K562 (cell line): ENCODE measurements around the gene SPRED2.

Experiments
- CHCHD3 ChIP-seq: fragments of 250-450 bp; sonication (Bioruptor Pico); IDR thresholded peaks from 2 replicates; pipeline ENCODE4 v2.1.2; 2022; ENCODE audit warnings: mild to moderate bottlenecking
- FOXJ2 ChIP-seq: fragments of 200-800 bp; sonication (Bioruptor generic); IDR thresholded peaks from 2 replicates; pipeline ENCODE4 v1.6.1; 2016; ENCODE audit warnings: missing genetic modification characterization, missing compliant biosample characterization
- JUNB ChIP-seq: fragments of 450-650 bp; formaldehyde crosslinking; conservative IDR thresholded peaks from 2 replicates; pipeline ENCODE4 v1.4.0; 2020; ENCODE audit warnings: mild to moderate bottlenecking
- KLF10 ChIP-seq: fragments of 250-450 bp; sonication (Bioruptor Pico); IDR thresholded peaks from 2 replicates; pipeline ENCODE4 v1.6.1; 2021; ENCODE audit warnings: matching md5 sums
- SMARCC2 ChIP-seq: fragments of 450-650 bp; IDR thresholded peaks from 2 replicates; pipeline ENCODE4 v1.6.1; 2017; ENCODE audit warnings: antibody characterized with exemption, moderate library complexity, mild to moderate bottlenecking, low read depth
- SOX6 ChIP-seq: fragments of 450-650 bp; IDR thresholded peaks from 2 replicates; pipeline ENCODE4 v1.6.1; 2014; ENCODE audit warnings: mild to moderate bottlenecking
- ZNF592 ChIP-seq: fragments of 450-650 bp; IDR thresholded peaks from 2 replicates; pipeline ENCODE4 v1.6.1; 2017; ENCODE audit warnings: antibody characterized with exemption, mild to moderate bottlenecking
- ZNF740 ChIP-seq, 3 experiments: fragments of 200-800 bp in 1 of 3; sonication (Bioruptor generic) in 1 of 3; sonication (generic) in 1 of 3; formaldehyde crosslinking in 1 of 3; IDR thresholded peaks; 2 replicates each; pipeline versions ENCODE4 v1.6.1 to v1.8.0; 2016 to 2022; ENCODE audit warnings: mild to moderate bottlenecking in 2 of 3, missing compliant biosample characterization in 2 of 3, missing genetic modification characterization in 2 of 3, missing genetic modification reagents in 1 of 3
- TF ChIP-seq, protein P1 (sequence below), 3 experiments: IDR thresholded peaks in 2 of 3; conservative IDR thresholded peaks in 1 of 3; 2 replicates each; pipeline ENCODE4 v1.5.1; 2011 to 2012; ENCODE audit warnings: low read length in 3 of 3, mild to moderate bottlenecking in 3 of 3, control low read depth in 2 of 3, improper control_type of control experiment in 1 of 3, inconsistent platforms in 1 of 3, low read depth in 1 of 3, mixed read lengths in 1 of 3, moderate library complexity in 1 of 3; ENCODE audit not compliant: insufficient read depth in 2 of 3

DNA sequence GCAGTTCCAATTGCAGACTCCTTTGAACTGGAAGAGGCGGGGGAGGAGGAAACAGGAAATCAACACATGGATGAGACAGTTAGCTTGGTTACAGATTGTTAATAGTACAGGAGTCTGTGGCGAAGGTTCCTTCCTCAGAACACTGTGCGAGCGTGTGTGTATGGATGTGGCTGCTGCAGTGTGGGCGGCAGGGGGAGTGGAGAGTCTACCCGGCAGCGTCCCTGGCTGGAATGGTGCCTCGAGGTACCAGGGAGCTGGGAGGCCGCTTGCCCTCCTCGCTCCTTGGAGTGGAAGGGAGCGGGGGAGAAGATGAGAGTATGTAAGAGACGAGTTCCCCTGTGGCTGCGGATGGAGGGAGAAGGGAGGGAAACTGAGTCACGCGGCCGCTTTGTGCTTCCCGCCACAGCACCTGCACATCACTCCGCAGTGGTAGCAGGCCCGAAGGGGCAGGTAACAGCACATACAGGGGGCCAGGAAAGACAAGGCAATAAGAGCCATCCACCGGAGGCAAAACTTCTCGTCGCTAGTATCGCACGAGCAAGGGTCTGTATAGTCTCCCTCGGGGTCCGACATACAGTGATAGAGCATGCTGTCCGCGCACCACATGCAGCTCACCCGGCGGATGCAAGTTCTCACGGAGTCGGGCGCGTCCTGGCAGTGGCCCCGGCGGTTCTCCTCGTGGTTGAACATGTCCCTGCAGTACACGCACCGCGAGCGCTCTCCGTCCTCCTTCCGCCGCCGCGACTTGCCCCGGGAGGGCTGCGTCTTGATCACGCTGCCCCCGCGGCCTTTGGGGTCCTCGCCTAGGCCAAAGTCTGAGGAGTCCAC, 119.1 kb downstream of the SPRED2 start:
- TF ChIP-seq SOX6 (no peak), CHCHD3 (no peak), FOXJ2 (tag) (no peak), KLF10 (no peak), JUNB (CRISPR knock-in tag) (no peak), ZNF740 (CRISPR knock-in tag; IDR thresholded peaks at IDR 0.05) (no peak), ZNF740 (tag; IDR thresholded peaks at IDR 0.05) (no peak), SMARCC2 (no peak), ZNF592 (no peak)
- TF ChIP-seq, protein P1, sequence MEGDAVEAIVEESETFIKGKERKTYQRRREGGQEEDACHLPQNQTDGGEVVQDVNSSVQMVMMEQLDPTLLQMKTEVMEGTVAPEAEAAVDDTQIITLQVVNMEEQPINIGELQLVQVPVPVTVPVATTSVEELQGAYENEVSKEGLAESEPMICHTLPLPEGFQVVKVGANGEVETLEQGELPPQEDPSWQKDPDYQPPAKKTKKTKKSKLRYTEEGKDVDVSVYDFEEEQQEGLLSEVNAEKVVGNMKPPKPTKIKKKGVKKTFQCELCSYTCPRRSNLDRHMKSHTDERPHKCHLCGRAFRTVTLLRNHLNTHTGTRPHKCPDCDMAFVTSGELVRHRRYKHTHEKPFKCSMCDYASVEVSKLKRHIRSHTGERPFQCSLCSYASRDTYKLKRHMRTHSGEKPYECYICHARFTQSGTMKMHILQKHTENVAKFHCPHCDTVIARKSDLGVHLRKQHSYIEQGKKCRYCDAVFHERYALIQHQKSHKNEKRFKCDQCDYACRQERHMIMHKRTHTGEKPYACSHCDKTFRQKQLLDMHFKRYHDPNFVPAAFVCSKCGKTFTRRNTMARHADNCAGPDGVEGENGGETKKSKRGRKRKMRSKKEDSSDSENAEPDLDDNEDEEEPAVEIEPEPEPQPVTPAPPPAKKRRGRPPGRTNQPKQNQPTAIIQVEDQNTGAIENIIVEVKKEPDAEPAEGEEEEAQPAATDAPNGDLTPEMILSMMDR (IDR thresholded peaks at IDR 0.05 in 2 of 3, conservative IDR thresholded peaks at IDR 0.05 in 1 of 3; ENCODE audit: insufficient read depth in 2 of 3, low read depth in 1 of 3, low read length in 3 of 3) = no peak
